SK-N-SH (cell line): ENCODE measurements around the gene KICS2.

ENCODE experiments used
- CTCF ChIP-seq: fragments of 200-600 bp; sonication (generic); IDR thresholded peaks from 2 replicates; pipeline ENCODE4 v1.6.1; 2017; ENCODE audit warnings: antibody characterized with exemption, mild to moderate bottlenecking, moderate library complexity
- ELF1 ChIP-seq: IDR thresholded peaks from 2 replicates; pipeline ENCODE4 v1.4.0; 2012
- FOSL2 ChIP-seq: IDR thresholded peaks from 2 replicates; pipeline ENCODE4 v1.4.0; 2012; ENCODE audit warnings: low read depth, mild to moderate bottlenecking, moderate library complexity, borderline replicate concordance
- GABPA ChIP-seq: IDR thresholded peaks from 2 replicates; pipeline ENCODE4 v1.4.0; 2012; ENCODE audit warnings: low read depth, mild to moderate bottlenecking
- MAX ChIP-seq: IDR thresholded peaks from 2 replicates; pipeline ENCODE4 v1.4.0; 2012; ENCODE audit warnings: low read depth
- POLR2AphosphoS5 ChIP-seq: IDR thresholded peaks from 2 replicates; pipeline ENCODE4 v1.6.1; 2012; ENCODE audit warnings: low read depth, low read length
- RAD21 ChIP-seq: IDR thresholded peaks from 2 replicates; pipeline ENCODE4 v1.6.1; 2012; ENCODE audit warnings: mild to moderate bottlenecking, low read length
- YY1 ChIP-seq: IDR thresholded peaks from 2 replicates; pipeline ENCODE4 v1.4.0; 2012; ENCODE audit warnings: low read depth, mild to moderate bottlenecking

DNA sequence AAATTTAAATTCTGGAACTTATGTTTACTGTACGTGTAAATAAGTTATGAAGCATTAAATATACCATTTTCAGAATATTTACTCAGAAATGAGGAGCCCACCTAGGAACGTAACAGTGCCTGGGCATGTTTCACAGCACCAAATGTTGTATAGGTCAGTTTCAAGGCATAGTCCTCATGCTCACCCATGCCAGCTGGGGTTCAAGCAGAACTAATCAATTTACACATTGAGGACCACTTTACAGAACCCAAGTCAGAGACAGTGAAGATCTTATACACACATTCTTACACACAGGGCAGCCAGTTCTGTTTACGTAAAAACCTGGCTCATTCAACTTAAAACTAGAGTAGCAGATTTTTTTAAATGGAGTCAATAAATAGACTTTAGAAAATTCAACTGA is 2.0 kb downstream of the KICS2 start:
- TF ChIP-seq ELF1 (no peak), CTCF (no peak), GABPA (no peak), FOSL2 (no peak), POLR2AphosphoS5 (no peak), MAX (no peak), YY1 (no peak), RAD21 (no peak)
